Brain microvascular endothelial cell (primary cell): ENCODE measurements around the gene THRAP3.

Experiments
- DNase-seq: peaks from one replicate; pipeline ENCODE4 v3.0.0-alpha.2; 2020
- H3K27ac ChIP-seq: fragments of 250-450 bp; sonication (Bioruptor Pico); 2 replicates; pipeline ENCODE4 v1.5.1; 2020; ENCODE audit warnings: mild to moderate bottlenecking, moderate library complexity
- H3K27me3 ChIP-seq: fragments of 250-450 bp; sonication (Bioruptor Pico); replicated peaks from 2 replicates; pipeline ENCODE4 v1.5.1; 2020; ENCODE audit warnings: mild to moderate bottlenecking
- H3K36me3 ChIP-seq: fragments of 250-450 bp; sonication (Bioruptor Pico); replicated peaks from 2 replicates; pipeline ENCODE4 v1.5.1; 2020; ENCODE audit warnings: mild to moderate bottlenecking
- H3K4me3 ChIP-seq: 2 replicates; pipeline ENCODE4 v1.5.1; 2011; ENCODE audit warnings: low read depth, mild to moderate bottlenecking, control low read depth, low read length, moderate library complexity
- CTCF ChIP-seq: IDR thresholded peaks from 2 replicates; pipeline ENCODE4 v1.5.1; 2011; ENCODE audit warnings: low read depth, mild to moderate bottlenecking, moderate library complexity, low read length, control low read depth, inconsistent platforms; ENCODE audit errors: missing control alignments
- in situ Hi-C: cut with HindIII; loops from 2 replicates; pipeline ENCODE4 v1.10.0; 2017; ENCODE audit warnings: low sequenced_read_pairs, low pct_ligation_motif_present

The THRAP3 gene

GRCh38 chr1:36177589-36178431, 46.4 kb upstream of the THRAP3 start:
- TF ChIP-seq CTCF, result no peak
- in situ Hi-C loops, result no loop called here
- H3K4me3 ChIP-seq, result no peak overlapping the region
- no peaks in the 10 kb centered on the region for H3K27me3 ChIP-seq
- H3K27ac ChIP-seq, result no peak overlapping the region
- no peak for DNase-seq
- H3K36me3 ChIP-seq, result peaks cover 89% of the 10 kb centered on the region

GRCh38 chr1:36178471-36179219, 45.6 kb upstream of the THRAP3 start:
- DNase-seq, result no peak
- H3K36me3 ChIP-seq, result peaks cover 89% of the 10 kb centered on the region
- in situ Hi-C loops, result no loop called here
- H3K4me3 ChIP-seq, result no peak overlapping the region
- no peak overlapping the region for H3K27ac ChIP-seq
- no peaks in the 10 kb centered on the region for H3K27me3 ChIP-seq
- no peak for TF ChIP-seq CTCF

- Histone ChIP-seq H3K36me3 (peaks cover 85% of the 10 kb centered on the region), H3K4me3 (no peak overlapping the region), H3K27me3 (no peaks in the 10 kb centered on the region), H3K27ac (no peak overlapping the region)
- in situ Hi-C loops, result no loop called here
- DNase-seq, result no peak
- no peak for TF ChIP-seq CTCF
These were observed 45.0 kb upstream of the THRAP3 start for GRCh38 chr1:36179220-36179600.

GRCh38 chr1:36182734-36183133, 41.5 kb upstream of the THRAP3 start:
- in situ Hi-C loops, result no loop called here
- H3K27me3 ChIP-seq, result no peaks in the 10 kb centered on the region
- no peak overlapping the region for H3K4me3 ChIP-seq
- H3K36me3 ChIP-seq, result peaks cover 56% of the 10 kb centered on the region
- DNase-seq, result no peak
- no peak for TF ChIP-seq CTCF
- H3K27ac ChIP-seq, result no peak overlapping the region

GRCh38 chr1:36183309-36183856, 40.9 kb upstream of the THRAP3 start:
- TF ChIP-seq CTCF, result no peak
- peaks cover 50% of the 10 kb centered on the region for H3K36me3 ChIP-seq
- DNase-seq, result no peak
- H3K27me3 ChIP-seq, result no peaks in the 10 kb centered on the region
- H3K27ac ChIP-seq, result no peak overlapping the region
- in situ Hi-C loops, result no loop called here
- H3K4me3 ChIP-seq, result no peak overlapping the region
